HG03558 (cell line): ENCODE measurements around the gene MFN1.

Experiments used
- ATAC-seq: cut with Tn5 transposase; IDR thresholded peaks from one replicate; pipeline ENCODE4 v1.9.1; 2021; ENCODE audit warnings: moderate number of reproducible peaks; ENCODE audit not compliant: unreplicated experiment; ENCODE audit errors: extremely low read depth

MFN1 gene

DNA sequence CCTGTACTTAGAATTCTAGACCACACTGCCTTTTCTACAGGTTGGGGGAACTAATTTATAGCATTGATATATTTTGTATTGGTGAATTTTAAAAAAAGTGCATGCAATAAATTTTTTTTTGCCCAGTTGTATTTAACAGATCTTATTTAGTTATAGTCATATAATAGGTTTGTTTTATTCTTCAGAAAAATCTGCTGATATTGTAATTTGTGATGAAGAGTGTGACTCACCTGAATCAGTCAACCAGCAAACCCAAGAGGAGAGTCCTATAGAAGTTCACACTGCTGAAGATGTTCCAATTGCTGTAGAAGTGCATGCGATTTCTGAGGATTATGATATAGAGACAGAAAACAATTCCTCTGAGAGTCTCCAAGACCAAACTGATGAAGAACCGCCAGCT is 14.4 kb upstream of the MFN1 start:
- ATAC-seq: no peak

DNA sequence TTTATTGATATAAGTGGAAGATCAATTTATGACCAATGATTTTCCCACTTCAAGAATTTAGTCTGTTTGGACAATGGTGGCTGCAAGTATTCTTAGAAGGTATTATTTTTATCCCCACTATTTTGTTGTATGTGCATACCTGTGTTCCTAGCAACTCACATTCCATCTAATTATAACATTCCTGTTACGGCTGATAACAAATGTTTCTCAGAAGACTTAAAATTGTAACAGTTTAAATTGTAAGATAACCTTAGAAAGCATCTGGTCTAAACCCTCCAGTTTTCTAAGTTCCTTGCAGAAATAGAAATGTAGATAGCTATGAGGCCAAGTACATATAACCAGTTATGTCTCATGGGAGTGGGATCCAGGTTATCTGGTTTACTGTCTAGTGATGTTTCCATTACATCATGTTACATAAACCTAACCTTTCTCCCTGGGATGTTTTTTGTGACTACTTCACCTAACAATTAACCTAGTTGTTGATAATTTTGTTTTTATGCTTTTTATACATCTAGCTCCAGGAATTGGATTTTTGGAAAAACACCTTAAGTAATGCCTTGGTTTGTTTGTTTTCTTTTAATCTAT is 11.1 kb upstream of the MFN1 start:
- no peak for ATAC-seq

DNA sequence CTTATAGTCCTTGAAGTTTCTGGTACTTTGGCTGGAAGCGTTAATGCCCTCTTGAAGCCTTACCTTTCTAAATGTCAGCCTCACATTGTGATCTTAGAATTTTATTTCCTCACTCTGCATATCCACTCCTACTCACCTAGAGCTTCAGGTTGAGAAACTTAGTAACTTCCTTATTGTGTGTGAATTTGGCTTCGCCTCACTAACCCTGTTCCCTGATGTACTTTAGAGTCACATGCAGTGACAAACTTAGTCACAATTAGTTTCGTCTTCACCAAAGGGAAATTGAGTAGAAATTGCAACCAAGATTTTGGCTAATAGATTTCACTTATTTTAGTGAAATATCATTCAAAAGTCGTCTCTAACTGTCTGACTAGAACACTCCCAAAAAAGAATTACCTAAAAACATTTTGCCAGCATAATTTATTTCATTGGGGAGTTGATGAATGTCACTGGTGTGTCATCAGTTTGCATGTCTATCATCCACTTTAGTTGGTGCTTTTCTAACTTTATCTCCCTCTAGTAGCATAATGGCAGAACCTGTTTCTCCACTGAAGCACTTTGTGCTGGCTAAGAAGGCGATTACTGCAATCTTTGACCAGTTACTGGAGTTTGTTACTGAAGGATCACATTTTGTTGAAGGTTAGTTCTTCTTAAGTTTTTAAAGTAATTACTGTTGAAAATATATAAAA is 960 bp downstream of the MFN1 start:
- peak; percentile 74 for ATAC-seq

DNA sequence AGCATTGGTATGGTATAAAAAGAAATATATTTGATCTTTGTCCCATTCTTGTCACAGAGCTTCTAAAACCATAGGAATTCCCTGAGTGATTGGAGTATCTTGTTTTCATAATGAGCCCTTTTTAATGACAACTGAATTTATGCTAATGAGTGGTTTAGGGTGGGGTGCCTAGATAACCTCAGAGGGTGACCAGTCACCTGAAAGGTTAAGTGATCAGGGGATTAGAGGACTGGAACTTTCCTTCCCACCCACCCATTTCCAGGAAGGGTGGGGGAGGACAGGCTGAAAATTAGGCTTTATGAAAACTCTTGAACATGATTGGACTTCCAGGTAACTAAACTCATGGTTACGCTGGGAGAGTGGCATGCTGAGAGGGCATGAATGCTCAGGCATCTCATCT is 8.5 kb downstream of the MFN1 start:
- ATAC-seq: no peak

DNA sequence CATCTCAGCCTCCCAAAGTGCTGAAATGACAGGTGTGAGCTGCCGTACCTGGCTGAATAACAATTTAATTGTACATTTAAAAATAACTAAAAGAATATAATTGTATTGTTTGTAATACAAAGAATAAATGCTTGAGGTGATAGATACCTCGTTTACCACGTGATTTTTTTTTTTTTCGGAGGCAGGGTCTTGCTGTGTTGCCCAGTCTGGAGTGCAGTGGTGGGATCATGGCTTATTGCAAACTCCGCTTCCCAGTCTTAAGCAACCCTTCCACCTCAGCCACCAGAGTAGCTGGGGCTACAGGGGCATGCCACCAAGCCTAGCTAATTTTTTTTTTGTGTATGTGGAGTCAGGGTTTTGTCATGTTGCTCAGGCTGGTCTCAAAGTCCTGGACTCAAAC is 15.8 kb downstream of the MFN1 start:
- ATAC-seq: no peak

DNA sequence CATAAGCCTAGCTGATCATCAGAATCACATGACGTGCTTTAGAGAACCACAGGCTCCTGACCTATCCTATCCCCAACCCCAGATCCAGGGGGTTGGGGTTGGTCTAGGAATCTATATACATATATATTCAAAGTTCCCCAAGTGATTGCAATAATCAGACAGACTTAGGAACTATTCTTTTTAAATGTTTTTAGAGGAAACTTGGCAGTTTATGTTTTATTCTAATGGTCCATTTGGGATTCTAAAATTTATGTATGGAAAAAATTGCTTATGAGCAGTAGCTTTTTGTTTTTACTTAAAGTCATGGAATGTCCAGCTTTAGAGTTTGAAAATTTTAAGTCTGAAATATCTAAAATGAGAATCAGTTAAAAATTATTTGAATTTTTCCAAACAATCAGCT is 22.1 kb downstream of the MFN1 start:
- ATAC-seq: no peak

DNA sequence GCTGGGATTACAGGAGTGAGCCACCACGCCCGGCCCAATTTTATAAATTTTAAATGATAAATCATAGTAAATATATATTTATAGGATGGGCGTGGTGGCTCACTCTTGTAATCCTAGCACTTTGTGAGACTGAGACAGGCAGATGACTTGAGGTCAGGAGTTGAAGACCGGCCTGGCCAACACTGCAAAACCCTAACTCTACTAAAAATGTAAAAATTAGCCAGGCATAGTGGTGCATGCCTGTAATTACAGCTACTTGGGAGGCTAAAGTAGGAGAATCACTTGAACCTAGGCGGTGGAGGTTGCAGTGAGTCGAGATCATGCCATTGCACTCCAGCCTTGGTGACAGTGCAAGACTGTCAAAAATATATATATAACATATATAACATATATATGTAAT is 26.4 kb downstream of the MFN1 start:
- ATAC-seq: no peak

DNA sequence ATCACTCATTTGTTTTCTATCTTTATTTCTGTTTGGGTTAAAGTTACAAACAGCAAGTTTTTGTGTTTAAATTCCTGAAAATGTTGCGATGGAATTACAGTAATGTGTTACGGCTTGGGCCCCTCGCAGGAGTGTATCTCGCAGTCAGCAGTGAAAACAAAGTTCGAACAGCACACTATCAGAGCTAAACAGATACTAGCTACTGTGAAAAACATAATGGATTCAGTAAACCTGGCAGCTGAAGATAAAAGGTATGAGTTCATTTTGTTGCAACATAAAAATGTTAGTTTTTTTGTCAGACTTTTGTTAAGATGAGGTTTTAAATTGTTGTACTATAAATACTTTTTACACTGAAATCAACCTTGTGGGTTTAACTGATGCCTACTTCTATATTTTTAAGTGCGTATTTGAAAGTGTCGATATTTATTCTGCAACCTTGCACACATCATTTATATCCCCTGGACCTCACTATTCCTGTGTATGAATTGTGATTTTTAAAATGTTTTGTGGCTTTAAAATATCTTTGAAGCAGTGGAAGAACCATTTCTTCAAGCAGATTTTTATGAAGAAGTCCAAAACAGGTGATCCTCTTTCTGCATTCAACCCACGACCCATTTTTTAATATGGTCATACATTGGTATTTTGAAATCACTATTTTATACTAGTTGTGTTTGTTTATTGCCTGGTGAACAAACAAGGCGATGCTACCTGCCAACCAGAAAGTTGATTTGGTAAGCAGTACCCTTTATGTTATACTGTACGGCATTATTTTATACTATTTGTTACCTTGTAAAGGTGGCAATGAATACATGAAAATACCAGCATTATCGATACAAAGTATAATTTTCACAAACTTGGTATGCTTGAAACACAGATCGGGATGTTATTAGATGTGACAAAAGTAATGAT is 27.8 kb downstream of the MFN1 start:
- ATAC-seq: no peak

DNA sequence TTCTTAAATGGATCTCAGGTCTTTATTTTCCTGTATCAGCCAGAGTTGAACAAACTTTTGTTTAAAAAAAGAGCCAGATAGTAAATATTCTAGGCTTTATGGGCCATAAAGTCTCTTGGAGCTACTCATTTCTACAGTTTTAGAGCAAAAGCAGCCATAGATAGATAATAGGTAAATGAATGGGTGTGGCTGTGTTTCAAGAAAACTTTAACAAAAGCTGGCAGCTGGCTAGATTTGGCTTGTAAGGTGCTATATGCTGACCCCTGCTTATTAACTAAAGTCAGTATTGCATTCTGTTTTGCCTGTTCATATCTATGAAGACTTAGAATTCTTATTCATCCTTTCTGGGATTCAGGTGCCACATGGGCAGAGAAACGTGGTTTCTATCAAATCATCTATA is 29.0 kb downstream of the MFN1 start:
- no peak for ATAC-seq

DNA sequence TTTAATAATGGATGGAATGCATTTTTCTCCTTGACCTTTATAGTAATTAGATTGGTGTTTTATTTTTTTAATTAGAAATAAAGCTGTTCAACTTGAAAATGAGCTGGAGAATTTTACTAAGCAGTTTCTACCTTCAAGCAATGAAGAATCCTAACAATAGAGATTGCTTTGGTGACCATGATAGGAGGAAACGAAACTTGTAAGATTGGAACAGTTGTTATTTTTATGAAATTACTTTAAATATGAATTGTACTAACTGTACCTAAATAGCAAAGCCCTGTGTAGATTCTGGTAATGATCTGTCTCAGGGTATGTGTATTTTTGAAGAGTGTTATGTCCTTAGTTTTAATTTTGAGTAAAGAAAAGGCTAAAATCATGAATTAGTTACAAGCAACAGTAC is 44.4 kb downstream of the MFN1 start:
- no peak for ATAC-seq

DNA sequence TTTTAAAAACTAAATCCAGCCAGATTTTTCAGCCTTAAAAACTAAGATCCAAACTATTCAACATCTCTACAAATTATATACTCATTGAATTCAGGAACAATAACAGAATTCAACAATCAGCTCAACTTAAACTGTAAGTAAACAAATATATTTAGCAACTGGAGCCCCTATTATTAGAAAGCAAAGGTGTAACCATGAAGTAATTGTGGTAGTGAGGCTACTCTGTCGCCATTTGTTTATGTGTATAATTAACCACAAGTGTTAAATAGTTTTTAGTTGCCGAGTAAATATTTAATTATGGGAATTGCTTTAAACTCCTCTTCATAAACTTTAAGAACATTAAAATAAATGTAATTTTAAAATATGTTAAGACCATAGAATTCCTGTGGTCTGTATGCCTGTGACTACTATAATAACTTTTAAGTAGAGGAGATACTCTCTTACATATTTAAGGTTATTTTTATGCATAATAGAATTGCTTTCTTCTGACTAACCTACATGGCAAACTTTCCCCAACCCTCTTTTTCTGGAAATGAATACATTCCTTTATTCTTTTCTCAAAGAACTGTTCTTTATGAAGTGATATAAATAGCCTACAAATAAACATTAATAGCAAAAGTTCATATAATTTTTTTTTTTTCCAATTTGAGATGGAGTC is 51.2 kb downstream of the MFN1 start:
- ATAC-seq: no peak

DNA sequence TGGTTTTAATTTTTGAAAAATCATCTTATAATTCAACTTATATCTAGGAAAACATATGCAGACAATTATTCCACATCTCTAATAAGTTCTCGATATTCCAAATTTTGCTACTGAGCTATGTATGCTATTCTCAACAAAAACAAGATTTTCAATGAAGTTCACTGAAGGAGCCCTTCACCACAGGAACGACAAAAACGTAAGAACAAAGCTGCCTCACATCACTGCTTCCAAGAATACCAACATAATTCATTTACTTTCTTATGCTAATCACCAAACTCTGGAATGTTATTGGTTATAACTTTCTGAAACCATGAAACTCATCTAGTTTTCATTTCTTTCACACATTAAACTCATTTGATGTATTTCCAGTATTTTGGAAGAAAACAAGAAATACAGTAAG is 54.1 kb downstream of the MFN1 start:
- no peak for ATAC-seq

DNA sequence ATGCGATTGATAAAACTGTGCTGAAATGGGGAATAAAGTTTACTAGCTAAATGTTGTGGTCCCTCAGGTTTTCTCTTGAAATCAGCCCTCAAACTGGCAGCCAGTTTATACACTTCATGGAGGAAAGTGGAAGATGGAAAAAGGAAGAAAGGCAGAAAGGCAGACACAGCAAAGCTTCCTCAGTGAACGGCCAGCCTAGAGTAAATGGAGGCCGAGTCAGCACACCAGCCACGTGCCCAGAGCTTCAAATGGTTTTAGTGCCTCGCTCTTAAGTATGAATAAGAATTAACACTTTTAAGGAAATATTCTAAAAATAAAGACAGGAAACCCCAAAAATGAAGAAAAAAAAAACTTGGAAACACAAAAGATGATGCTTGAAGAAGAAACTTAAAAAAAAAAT is 55.5 kb downstream of the MFN1 start:
- ATAC-seq: no peak

DNA sequence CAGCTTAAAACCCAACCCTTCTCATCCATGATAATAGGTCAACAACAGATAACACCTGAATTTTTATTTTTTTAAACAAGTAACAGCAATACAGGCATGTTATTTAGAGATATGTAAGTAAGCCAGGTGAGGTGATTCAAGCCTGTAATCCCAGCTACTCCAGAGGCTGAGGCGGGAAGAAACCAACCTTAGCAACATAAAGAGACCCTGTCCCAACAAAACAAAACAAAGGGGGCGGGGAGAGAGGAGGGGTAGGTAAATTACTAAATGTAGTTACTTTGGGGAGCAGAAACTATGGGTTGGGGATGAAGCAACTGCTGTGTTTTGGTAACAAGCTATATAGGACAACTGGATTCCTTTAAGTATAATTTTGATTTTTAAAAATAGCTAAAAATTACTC is 56.8 kb downstream of the MFN1 start:
- ATAC-seq: no peak

DNA sequence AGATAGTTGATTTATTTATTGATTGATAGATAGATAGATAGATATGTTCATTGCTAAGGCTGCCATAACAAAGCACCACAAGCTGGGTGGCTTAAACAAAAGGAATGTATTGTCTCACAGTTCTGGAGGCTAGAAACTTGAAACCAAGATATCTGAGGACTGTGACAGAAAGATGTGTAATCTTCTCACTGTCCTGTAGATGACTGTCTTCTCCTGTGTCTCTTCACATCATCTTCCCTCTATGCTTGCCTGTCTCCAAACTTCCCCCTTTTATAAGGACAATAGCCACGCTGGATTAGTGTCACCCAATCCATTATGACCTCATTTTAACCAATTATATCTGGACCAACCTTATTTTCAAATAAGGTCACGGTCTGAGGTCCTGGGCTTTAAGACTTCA is 62.8 kb downstream of the MFN1 start:
- ATAC-seq: no peak

DNA sequence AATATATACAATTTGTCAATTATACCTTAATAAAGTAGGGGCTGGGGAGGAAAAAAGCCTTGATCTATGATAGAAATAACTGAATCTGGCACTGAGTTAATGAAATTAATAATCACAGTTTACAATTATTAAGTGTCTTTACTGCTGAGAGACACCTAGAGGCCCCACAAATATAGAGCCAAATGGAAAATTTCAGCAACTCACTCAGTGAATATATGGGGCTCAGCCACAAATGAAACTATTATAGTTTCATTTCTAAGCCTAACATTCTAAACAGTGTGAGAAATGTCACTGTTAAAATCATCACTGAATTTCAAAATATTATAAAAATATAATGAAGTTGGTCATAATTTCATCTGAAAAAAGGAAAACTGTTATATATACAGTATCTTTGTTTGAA is 63.5 kb downstream of the MFN1 start:
- ATAC-seq: no peak

DNA sequence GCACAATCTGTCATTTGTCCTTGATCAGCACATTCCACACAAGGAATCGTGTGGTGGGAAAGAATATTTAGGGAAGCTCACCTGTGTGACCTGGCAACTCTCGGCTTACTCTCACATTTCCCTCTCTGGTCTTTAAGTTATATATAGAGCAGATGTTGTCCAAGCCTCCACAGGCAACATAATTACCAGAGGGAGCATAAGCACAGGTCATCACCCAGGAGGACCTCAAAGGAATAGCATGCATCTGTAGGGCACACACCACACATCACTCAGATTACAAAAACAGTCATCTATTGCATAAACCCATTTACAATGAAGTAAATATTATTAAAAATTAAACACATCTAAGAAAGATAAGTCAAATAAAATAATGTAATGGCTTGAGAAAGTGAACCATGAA is 67.3 kb downstream of the MFN1 start:
- no peak for ATAC-seq

DNA sequence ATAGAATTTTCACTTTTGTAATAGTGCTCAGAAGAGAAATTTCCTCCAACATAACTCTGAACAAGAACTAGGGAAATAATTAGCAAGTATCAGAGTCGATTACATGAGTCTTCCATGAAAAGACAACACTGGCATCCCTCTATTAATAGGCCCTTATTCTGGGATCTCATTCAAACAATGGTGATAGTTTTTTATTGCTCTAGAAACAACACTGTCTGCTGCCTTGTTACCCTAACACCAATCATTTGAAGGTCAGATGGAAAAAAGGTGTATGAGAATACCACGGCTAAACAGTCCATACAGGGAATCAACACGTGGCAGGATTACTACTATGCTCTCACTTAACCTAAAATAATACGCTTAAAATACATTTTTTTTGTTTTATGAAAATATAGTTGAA is 67.9 kb downstream of the MFN1 start:
- ATAC-seq: no peak

DNA sequence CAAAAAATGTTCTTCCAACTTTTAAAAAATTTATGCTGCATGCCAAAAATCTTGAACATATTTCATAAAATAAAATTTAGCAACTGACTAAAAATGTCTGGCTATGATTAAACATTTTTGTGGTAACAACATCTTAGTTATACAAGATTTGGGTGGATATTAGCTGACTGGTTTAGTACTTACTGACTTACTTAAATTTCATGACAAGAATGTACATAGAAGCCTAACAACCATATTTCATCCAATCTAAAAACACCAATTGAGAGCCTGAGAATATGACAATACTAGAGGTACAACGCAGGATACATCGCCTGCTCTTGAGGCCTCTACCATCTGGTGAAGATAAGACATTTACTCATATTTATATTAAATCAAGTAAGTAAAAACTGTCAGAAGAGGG is 69.2 kb downstream of the MFN1 start:
- no peak for ATAC-seq

DNA sequence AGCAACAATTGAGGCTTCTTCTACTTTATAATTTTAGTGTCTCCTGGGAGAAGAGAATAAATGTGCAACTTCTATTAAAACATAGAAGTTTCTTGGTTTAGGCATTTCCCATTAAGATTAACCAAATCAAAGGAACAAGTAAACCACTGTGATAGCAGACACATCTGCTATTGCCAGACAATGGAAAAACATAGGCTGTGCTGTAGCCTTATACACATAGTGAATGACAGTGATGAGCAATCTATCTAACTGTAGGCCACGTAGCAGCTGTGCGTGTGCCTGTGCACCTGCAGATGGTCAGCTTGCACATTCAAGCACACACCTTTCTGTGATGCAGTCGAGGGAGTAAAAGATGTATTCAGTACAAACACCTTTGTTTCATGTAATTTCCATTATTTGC is 71.1 kb downstream of the MFN1 start:
- no peak for ATAC-seq

DNA sequence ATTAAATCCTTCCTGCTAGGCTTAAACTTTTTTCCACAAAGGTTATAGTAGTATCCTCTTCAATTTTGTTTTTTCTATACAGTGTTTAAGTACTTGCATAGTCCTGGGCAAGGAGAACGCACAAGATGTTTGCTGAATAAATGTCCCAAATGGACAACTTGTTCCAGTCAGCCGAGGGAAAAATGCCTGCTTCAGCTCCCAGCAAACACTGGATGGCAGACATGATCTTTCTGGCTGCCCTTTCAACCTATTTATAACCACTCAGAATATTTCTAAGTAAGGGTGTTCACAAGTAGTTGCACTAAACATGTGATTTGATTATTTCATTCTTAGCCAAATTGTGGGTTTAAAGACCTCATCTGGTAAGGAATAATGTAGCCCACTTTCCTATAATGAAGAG is 74.0 kb downstream of the MFN1 start:
- no peak for ATAC-seq
